Measurements from ENCODE around the gene RAPGEF6.

DNA sequence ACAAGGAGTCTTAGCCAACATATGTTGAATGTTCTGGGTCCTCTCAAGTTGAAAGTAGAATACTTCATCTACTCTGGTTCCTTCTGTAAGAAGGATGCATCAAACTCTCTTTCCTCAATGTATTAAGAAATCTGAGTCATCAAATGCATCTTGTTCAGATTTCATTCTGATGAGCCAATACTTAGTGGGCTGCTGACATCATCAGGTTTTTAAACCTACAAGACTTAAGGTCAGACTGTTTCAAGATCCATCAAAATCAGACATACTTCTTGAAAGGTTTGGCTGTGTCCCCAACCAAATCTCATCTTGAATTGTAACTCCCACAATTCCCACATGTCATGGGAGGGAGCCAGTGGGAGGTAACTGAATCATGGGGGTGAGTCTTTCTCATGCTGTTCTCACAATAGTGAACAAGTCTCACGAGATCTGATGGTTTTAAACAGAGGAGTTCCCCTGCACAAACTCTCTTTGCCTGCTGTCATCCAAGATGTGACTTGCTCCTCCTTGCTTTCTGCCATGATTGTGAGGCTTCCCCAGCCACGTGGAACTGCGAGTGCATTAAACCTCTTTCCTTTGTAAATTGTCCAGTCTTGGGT is 168.8 kb downstream of the RAPGEF6 start:
- TF ChIP-seq, protein P1, sequence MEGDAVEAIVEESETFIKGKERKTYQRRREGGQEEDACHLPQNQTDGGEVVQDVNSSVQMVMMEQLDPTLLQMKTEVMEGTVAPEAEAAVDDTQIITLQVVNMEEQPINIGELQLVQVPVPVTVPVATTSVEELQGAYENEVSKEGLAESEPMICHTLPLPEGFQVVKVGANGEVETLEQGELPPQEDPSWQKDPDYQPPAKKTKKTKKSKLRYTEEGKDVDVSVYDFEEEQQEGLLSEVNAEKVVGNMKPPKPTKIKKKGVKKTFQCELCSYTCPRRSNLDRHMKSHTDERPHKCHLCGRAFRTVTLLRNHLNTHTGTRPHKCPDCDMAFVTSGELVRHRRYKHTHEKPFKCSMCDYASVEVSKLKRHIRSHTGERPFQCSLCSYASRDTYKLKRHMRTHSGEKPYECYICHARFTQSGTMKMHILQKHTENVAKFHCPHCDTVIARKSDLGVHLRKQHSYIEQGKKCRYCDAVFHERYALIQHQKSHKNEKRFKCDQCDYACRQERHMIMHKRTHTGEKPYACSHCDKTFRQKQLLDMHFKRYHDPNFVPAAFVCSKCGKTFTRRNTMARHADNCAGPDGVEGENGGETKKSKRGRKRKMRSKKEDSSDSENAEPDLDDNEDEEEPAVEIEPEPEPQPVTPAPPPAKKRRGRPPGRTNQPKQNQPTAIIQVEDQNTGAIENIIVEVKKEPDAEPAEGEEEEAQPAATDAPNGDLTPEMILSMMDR (IDR thresholded peaks at IDR 0.05; ENCODE audit: borderline replicate concordance, extremely low read depth, low read length, poor library complexity, severe bottlenecking), result no peak
- TF ChIP-seq EZH2 (IDR thresholded peaks at IDR 0.05; ENCODE audit: borderline replicate concordance, low read depth, low read length, severe bottlenecking), result no peak

All from DND-41 (cell line).